Astrocyte of the cerebellum (primary cell): ENCODE measurements around the gene PRPH.
"Not testable (repeated sequence)": the region's sequence is repeated elsewhere in the genome, so short reads cannot be mapped to it uniquely, and the experiment has no call there.

ENCODE experiments used
- DNase-seq: peaks from one replicate; pipeline ENCODE4 v3.0.0-alpha.2; 2011; ENCODE audit warnings: low read depth
- H3K4me3 ChIP-seq: 2 replicates; pipeline ENCODE4 v1.5.1; 2011; ENCODE audit warnings: mild to moderate bottlenecking, low read depth, low read length, moderate library complexity
- in situ Hi-C: cut with HindIII; loops from 2 replicates; pipeline ENCODE4 v1.10.0; 2017; ENCODE audit warnings: low sequenced_read_pairs
- TF ChIP-seq, protein P1 (sequence below): IDR thresholded peaks from 2 replicates; pipeline ENCODE4 v1.5.1; 2012; ENCODE audit warnings: low read length, low read depth, moderate library complexity, mild to moderate bottlenecking; ENCODE audit errors: missing control alignments

The PRPH gene

DNA sequence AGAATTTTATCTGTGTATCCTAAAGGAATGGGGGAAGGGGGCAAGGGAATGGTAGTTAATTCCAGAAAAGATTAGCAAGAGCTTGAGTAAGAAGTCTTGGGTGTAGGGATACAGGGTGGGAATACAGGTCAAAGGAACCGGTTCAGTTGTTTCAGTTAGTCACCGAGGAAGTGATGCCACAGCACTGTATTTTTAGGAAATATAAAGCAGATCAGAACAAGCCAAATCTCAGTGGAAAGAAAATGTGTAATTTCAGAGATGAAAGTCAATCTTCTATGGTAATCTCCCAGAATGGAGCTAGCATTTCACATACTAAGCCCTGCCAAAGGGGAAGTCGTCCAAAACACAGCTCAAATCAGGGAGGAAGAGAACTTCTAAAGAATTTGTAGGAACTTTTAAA is 34.8 kb upstream of the PRPH start:
- no peak overlapping the region for H3K4me3 ChIP-seq
- in situ Hi-C loops: no loop called here
- no peak for DNase-seq
- TF ChIP-seq, protein P1, sequence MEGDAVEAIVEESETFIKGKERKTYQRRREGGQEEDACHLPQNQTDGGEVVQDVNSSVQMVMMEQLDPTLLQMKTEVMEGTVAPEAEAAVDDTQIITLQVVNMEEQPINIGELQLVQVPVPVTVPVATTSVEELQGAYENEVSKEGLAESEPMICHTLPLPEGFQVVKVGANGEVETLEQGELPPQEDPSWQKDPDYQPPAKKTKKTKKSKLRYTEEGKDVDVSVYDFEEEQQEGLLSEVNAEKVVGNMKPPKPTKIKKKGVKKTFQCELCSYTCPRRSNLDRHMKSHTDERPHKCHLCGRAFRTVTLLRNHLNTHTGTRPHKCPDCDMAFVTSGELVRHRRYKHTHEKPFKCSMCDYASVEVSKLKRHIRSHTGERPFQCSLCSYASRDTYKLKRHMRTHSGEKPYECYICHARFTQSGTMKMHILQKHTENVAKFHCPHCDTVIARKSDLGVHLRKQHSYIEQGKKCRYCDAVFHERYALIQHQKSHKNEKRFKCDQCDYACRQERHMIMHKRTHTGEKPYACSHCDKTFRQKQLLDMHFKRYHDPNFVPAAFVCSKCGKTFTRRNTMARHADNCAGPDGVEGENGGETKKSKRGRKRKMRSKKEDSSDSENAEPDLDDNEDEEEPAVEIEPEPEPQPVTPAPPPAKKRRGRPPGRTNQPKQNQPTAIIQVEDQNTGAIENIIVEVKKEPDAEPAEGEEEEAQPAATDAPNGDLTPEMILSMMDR: no peak

DNA sequence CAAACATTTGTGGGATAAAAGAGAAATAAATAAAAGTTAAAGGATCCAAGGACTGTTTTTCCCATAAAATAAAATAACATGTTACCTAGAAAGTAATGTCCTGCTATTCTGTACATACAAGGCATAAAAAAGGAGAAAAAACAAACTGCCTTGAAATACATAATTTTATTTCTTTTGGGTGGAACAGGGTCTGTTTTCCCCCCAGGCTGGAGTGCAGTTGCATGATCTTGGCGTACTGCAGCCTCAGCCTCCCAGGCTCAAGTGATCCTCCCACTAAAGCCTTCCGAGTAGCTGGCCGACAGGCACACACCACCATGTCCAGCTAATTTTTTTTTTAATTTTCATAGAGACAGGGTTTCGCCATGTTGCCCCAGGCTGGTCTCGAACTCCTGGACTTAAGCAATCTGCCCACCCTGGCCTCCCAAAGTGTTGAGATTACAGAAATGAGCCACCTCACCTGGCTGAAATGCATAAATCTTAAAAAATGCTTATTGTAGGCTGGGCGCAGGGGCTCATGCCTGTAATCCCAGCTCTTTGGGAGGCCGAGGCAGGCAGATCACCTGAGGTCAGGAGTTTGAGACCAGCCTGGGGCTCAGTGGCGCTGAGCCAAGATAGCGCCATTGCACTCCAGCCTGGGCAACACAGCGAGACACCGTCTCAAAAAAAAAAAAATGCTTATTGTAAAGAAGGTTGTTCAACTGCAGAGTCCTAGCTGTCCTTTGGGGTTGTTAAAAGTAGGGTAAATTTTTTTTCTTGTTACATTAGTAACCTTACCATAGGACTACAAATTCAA is 34.2 kb upstream of the PRPH start:
- in situ Hi-C loops: no loop called here
- no peak for DNase-seq
- TF ChIP-seq, protein P1: no peak
- H3K4me3 ChIP-seq: no peak overlapping the region

DNA sequence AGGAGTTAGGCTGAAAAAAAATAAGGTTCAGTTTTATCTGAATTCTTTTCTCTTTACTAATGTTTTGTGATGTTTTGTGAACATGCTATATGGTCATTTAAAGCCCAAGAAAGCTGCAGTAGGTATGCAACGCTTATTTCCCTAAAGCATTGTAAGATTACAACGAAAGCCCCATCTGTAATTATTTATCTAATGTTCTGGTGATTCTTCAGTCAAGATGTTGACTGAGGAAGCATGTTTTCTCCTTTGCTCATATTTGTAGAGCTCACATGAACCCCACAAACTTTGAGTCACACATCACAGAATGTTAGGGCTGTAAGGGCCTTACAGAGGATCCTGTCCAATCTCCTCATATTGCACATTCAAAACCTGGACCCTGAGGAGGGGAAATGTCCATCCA is 33.2 kb upstream of the PRPH start:
- in situ Hi-C loops: no loop called here
- TF ChIP-seq, protein P1: no peak
- H3K4me3 ChIP-seq: no peak overlapping the region
- no peak for DNase-seq

- TF ChIP-seq, protein P1: no peak
- H3K4me3 ChIP-seq: no peak overlapping the region
- in situ Hi-C loops: no loop called here
- DNase-seq: no peak
Measured at GRCh38 chr12:49263400-49263763, 31.6 kb upstream of the PRPH start.

DNA sequence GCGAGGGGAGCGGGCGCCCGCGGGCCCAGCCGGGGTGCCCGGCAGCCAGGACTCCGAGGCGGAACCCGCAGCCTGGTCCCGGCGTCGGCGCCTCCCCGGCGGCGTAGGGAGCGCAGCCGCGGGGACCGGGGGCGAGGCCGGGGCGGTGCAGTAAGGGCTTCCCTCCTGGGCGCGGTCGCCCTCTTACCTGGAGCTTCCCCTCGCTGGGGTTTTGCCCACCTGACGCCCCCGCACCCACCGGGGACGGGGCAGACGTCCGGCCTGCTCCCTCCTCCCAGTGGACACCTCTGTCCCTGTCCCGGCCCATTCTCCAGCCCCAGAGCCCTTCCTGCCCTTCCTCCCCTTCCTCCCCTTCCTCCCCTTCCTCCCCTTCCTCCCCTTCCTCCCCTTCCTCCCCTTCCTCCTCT is 30.5 kb upstream of the PRPH start:
- peak overlapping the region; percentile 94 for H3K4me3 ChIP-seq
- in situ Hi-C loops: no loop called here
- TF ChIP-seq, protein P1: no peak
- no peak for DNase-seq

DNA sequence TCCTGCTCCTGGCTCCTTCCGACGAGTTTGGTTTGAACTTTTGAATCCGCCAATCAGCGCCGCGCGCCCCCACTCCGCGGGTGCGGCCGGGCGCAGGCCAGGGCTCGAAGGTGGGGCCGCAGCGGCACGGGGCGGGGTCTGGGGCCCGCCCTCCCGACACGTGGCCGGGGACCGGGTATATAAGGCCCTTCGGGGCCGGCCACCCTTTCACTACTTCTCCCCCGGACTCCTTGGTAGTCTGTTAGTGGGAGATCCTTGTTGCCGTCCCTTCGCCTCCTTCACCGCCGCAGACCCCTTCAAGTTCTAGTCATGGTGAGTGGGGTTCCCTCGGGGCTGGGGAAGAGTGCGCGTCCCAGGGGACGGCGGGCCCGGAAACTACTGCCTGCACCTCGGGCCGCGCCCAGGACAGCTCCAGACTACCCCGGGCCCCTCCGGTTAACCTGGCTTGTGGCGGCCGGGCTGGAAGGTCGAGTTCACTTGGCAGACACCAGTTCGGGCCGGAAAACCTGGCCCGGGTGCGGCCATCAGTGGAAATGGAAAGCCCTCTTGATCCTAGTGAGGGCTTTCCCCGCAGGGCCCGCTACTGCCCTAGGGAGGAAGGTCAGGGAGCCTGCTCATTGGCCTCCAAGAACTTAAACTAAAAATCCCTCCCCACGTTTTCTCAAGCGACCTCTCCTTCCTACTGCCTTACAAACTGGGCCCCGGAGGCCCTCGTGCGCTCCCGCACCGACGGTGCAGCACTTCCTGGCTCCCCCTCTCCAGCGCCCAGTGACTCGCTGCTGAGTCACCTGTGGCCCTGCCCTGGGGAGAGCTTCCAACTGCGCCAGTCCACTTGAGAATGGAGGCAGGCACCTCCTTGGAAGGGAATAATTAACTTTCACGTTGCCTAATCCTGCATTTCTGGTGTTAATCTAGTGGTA is 29.8 kb upstream of the PRPH start, which contains the start of gene TUBA1C:
Gene TUBA1C (plus strand): TSS at position 210 of the 920 bp plus-strand sequence. CDS start 100 bp downstream, at position 310.
- peak within 1 kb of the TSS; percentile 94 for H3K4me3 ChIP-seq
- peak; percentile 72 for DNase-seq
- in situ Hi-C loops: loop anchor here (5.0 kb wide), 3 partner anchors 33 to 102 kb away; partner anchors contain the start of gene SPATS2
- TF ChIP-seq, protein P1: no peak

GRCh38 chr12:49269191-49269590 is 25.8 kb upstream of the PRPH start:
- in situ Hi-C loops: loop anchor here (5.0 kb wide), 3 partner anchors 37 to 98 kb away; partner anchors contain the start of gene SPATS2
- not testable (repeated sequence) for DNase-seq
- peak overlapping the region; percentile 94 for H3K4me3 ChIP-seq
